ENCODE results near the gene GARIN1A. TPM values are rescaled to one million over a fixed set of nuclear protein-coding genes. Genes with fewer than 3 reads are reported as not detected.
"Not testable (repeated sequence)": the region's sequence is repeated elsewhere in the genome, so short reads cannot be mapped to it uniquely, and the experiment has no call there.

Gene GARIN1A
- total RNA-seq, 1 donor = 1.4 TPM

DNA sequence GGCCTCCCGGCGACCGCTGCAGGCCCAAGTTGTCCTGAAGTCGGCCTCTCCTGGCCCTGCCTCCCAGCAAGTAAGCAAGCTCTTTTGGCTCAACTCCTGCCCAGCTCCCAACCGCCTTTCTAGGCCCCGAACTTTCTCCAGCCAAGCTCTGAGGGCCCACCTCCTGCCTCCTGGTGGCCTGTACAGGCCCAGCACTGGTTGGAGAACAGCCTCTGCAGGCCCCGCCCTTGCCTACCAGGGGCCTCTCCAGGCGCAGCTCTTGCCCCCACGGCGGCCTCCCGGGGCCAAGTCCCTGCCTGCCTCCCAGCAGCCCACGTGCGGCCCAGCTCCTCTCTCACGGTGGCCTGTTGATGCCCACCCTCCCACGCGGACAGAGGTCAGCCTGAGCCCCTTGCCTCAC is 18.9 kb upstream of the GARIN1A start:
- DNase-seq (ENCODE audit: insufficient read length, low spot score, missing footprints); H3K36me3 ChIP-seq (ENCODE audit: insufficient read depth, low read length); H3K4me1 ChIP-seq (ENCODE audit: insufficient read depth, low read length); H2AFZ ChIP-seq (ENCODE audit: low read length); H4K20me1 ChIP-seq (ENCODE audit: insufficient read depth, low read length); H3K27ac ChIP-seq (ENCODE audit: low read depth, low read length); H3K4me2 ChIP-seq (ENCODE audit: insufficient read depth, low read length); H3K9me3 ChIP-seq (ENCODE audit: low read depth, low read length); H3K79me2 ChIP-seq (ENCODE audit: insufficient read depth, low read length); H3K27me3 ChIP-seq (ENCODE audit: insufficient read depth, low read length); H3K4me3 ChIP-seq (ENCODE audit: insufficient read depth, low read length): not testable (repeated sequence)

GRCh38 chr7:128654080-128654479 is 18.0 kb upstream of the GARIN1A start:
- not testable (repeated sequence) for H3K79me2 ChIP-seq (ENCODE audit: insufficient read depth, low read length); DNase-seq (ENCODE audit: insufficient read length, low spot score, missing footprints); H3K27ac ChIP-seq (ENCODE audit: low read depth, low read length); H2AFZ ChIP-seq (ENCODE audit: low read length); H3K4me1 ChIP-seq (ENCODE audit: insufficient read depth, low read length); H4K20me1 ChIP-seq (ENCODE audit: insufficient read depth, low read length); H3K27me3 ChIP-seq (ENCODE audit: insufficient read depth, low read length); H3K4me3 ChIP-seq (ENCODE audit: insufficient read depth, low read length); H3K36me3 ChIP-seq (ENCODE audit: insufficient read depth, low read length); H3K4me2 ChIP-seq (ENCODE audit: insufficient read depth, low read length); H3K9me3 ChIP-seq (ENCODE audit: low read depth, low read length)

DNA sequence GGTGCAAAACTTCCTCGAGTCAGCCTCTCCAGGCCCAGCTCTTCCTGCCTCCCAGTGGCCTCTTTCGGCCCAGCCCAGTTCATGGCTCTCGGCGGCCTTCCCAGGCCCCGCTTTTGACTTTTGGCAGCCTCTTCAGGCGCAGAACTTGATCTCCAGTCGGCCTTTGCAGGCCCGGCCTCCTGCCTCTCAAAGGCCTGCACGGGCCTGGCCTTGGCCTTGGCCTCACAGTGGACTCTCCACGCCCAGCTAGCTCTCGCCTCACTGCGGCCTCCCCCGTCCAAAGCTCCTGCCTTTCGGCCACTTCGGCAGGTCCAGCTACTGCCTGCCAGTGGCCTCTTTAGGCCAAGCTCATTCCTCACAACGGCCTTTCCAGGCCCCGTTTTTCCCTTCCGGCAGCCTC is 17.6 kb upstream of the GARIN1A start:
- not testable (repeated sequence) for H3K27ac ChIP-seq (ENCODE audit: low read depth, low read length); DNase-seq (ENCODE audit: insufficient read length, low spot score, missing footprints); H3K79me2 ChIP-seq (ENCODE audit: insufficient read depth, low read length); H3K9me3 ChIP-seq (ENCODE audit: low read depth, low read length); H4K20me1 ChIP-seq (ENCODE audit: insufficient read depth, low read length); H3K4me2 ChIP-seq (ENCODE audit: insufficient read depth, low read length); H2AFZ ChIP-seq (ENCODE audit: low read length); H3K27me3 ChIP-seq (ENCODE audit: insufficient read depth, low read length); H3K4me1 ChIP-seq (ENCODE audit: insufficient read depth, low read length); H3K4me3 ChIP-seq (ENCODE audit: insufficient read depth, low read length); H3K36me3 ChIP-seq (ENCODE audit: insufficient read depth, low read length)

DNA sequence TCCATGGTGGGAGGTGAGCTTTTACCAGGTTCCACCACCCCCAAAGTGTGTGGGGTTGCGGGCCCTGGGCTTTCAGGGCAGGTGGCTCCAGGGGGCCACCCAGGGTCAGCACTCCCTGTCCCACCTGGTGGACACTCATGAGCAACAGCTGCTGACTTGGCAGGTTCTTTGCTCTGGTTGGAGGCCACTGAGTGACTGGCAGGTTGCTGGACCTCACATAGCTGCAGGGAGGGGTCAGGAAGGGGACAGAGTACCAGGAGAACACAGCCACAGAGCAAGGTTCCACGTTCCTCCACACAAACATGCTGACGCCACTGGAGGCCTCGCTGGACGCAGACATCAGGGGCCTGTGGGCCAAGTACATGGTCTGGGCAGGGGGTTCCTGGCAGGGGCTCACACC is 13.7 kb upstream of the GARIN1A start:
- not testable (repeated sequence) for H3K4me3 ChIP-seq (ENCODE audit: insufficient read depth, low read length); H3K4me2 ChIP-seq (ENCODE audit: insufficient read depth, low read length); H3K36me3 ChIP-seq (ENCODE audit: insufficient read depth, low read length); H2AFZ ChIP-seq (ENCODE audit: low read length); H4K20me1 ChIP-seq (ENCODE audit: insufficient read depth, low read length); H3K27me3 ChIP-seq (ENCODE audit: insufficient read depth, low read length); H3K4me1 ChIP-seq (ENCODE audit: insufficient read depth, low read length); DNase-seq (ENCODE audit: insufficient read length, low spot score, missing footprints); H3K79me2 ChIP-seq (ENCODE audit: insufficient read depth, low read length); H3K9me3 ChIP-seq (ENCODE audit: low read depth, low read length); H3K27ac ChIP-seq (ENCODE audit: low read depth, low read length)

DNA sequence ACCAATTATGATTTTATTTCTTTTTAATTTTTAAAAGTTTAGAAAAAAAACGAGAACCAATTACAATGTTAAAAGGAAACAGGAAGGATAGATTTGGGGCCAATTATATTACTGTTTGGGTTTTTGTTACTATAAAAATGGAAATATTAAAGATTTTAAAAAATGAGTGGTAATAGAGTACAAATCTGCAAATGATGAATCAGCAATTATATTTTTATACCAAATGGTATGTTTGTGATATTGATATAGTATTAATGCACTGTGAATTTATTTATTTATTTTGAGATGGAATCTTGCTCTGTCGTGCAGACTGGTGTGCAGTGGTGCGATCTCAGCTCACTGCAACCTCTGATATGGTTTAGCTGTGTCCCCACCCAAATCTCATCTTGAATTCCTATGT is 11.5 kb upstream of the GARIN1A start:
- H3K27me3 ChIP-seq (ENCODE audit: insufficient read depth, low read length) = no peaks in the 10 kb centered on the region
- no peak overlapping the region for H3K4me3 ChIP-seq (ENCODE audit: insufficient read depth, low read length)
- no peaks in the 10 kb centered on the region for H4K20me1 ChIP-seq (ENCODE audit: insufficient read depth, low read length)
- H3K27ac ChIP-seq (ENCODE audit: low read depth, low read length) = no peak overlapping the region
- no peaks in the 10 kb centered on the region for H3K9me3 ChIP-seq (ENCODE audit: low read depth, low read length)
- no peaks in the 10 kb centered on the region for H3K4me1 ChIP-seq (ENCODE audit: insufficient read depth, low read length)
- TF ChIP-seq, protein P1, sequence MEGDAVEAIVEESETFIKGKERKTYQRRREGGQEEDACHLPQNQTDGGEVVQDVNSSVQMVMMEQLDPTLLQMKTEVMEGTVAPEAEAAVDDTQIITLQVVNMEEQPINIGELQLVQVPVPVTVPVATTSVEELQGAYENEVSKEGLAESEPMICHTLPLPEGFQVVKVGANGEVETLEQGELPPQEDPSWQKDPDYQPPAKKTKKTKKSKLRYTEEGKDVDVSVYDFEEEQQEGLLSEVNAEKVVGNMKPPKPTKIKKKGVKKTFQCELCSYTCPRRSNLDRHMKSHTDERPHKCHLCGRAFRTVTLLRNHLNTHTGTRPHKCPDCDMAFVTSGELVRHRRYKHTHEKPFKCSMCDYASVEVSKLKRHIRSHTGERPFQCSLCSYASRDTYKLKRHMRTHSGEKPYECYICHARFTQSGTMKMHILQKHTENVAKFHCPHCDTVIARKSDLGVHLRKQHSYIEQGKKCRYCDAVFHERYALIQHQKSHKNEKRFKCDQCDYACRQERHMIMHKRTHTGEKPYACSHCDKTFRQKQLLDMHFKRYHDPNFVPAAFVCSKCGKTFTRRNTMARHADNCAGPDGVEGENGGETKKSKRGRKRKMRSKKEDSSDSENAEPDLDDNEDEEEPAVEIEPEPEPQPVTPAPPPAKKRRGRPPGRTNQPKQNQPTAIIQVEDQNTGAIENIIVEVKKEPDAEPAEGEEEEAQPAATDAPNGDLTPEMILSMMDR (IDR thresholded peaks at IDR 0.05; ENCODE audit: extremely low read depth, low read depth, low read length) = no peak
- H3K79me2 ChIP-seq (ENCODE audit: insufficient read depth, low read length) = no peaks in the 10 kb centered on the region
- H3K36me3 ChIP-seq (ENCODE audit: insufficient read depth, low read length) = no peaks in the 10 kb centered on the region
- no peak overlapping the region for H2AFZ ChIP-seq (ENCODE audit: low read length)
- DNase-seq (ENCODE audit: insufficient read length, low spot score, missing footprints) = no peak
- no peak overlapping the region for H3K4me2 ChIP-seq (ENCODE audit: insufficient read depth, low read length)

- H2AFZ ChIP-seq (ENCODE audit: low read length) = no peak overlapping the region
- H3K9me3 ChIP-seq (ENCODE audit: low read depth, low read length) = no peaks in the 10 kb centered on the region
- H4K20me1 ChIP-seq (ENCODE audit: insufficient read depth, low read length) = no peaks in the 10 kb centered on the region
- H3K4me1 ChIP-seq (ENCODE audit: insufficient read depth, low read length) = no peaks in the 10 kb centered on the region
- no peak overlapping the region for H3K4me2 ChIP-seq (ENCODE audit: insufficient read depth, low read length)
- no peak overlapping the region for H3K4me3 ChIP-seq (ENCODE audit: insufficient read depth, low read length)
- H3K27me3 ChIP-seq (ENCODE audit: insufficient read depth, low read length) = no peaks in the 10 kb centered on the region
- H3K79me2 ChIP-seq (ENCODE audit: insufficient read depth, low read length) = no peaks in the 10 kb centered on the region
- no peak for DNase-seq (ENCODE audit: insufficient read length, low spot score, missing footprints)
- no peaks in the 10 kb centered on the region for H3K36me3 ChIP-seq (ENCODE audit: insufficient read depth, low read length)
- H3K27ac ChIP-seq (ENCODE audit: low read depth, low read length) = no peak overlapping the region
- TF ChIP-seq, protein P1 (IDR thresholded peaks at IDR 0.05; ENCODE audit: extremely low read depth, low read depth, low read length) = no peak
Observed at GRCh38 chr7:128661446-128661845, 10.6 kb upstream of the GARIN1A start.
